Endothelial cell of hepatic sinusoid (primary cell): ENCODE data around the gene MPP3.

Experiments
- in situ Hi-C: cut with HindIII; loops from 2 replicates; pipeline ENCODE4 v1.10.0; 2017; ENCODE audit warnings: low sequenced_read_pairs

MPP3 gene

GRCh38 chr17:43779145-43780125 is 53.5 kb downstream of the MPP3 start:
- in situ Hi-C loops: no loop called here

- in situ Hi-C loops: no loop called here
These were observed 54.4 kb downstream of the MPP3 start, which contains the start of gene DUSP3 for GRCh38 chr17:43778337-43779144. DUSP3 (minus strand) TSS chr17:43778977; CDS start chr17:43778924, 53 bp downstream.

- in situ Hi-C loops: no loop called here
These were observed 58.4 kb downstream of the MPP3 start for GRCh38 chr17:43774304-43775250.

GRCh38 chr17:43772877-43773648 is 59.9 kb downstream of the MPP3 start:
- in situ Hi-C loops: no loop called here

- in situ Hi-C loops: no loop called here
These were observed 61.5 kb downstream of the MPP3 start for GRCh38 chr17:43771463-43771862.

GRCh38 chr17:43770957-43771356 is 62.0 kb downstream of the MPP3 start:
- in situ Hi-C loops: no loop called here

GRCh38 chr17:43769859-43770258 is 63.1 kb downstream of the MPP3 start:
- in situ Hi-C loops: loop anchor here (5.0 kb wide), 3 partner anchors 72 to 263 kb away; no protein-coding TSS in a partner anchor

GRCh38 chr17:43769426-43769825 is 63.5 kb downstream of the MPP3 start:
- in situ Hi-C loops: loop anchor here (5.0 kb wide), 3 partner anchors 73 to 262 kb away; no protein-coding TSS in a partner anchor

GRCh38 chr17:43768943-43769342 is 64.0 kb downstream of the MPP3 start:
- in situ Hi-C loops: loop anchor here (5.0 kb wide), 3 partner anchors 73 to 262 kb away; no protein-coding TSS in a partner anchor

GRCh38 chr17:43768382-43768781 is 64.6 kb downstream of the MPP3 start:
- in situ Hi-C loops: loop anchor here (5.0 kb wide), 3 partner anchors 74 to 261 kb away; no protein-coding TSS in a partner anchor

GRCh38 chr17:43767713-43768059 is 65.3 kb downstream of the MPP3 start:
- in situ Hi-C loops: loop anchor here (5.0 kb wide), 3 partner anchors 75 to 260 kb away; no protein-coding TSS in a partner anchor

GRCh38 chr17:43767053-43767712 is 65.8 kb downstream of the MPP3 start:
- in situ Hi-C loops: loop anchor here (5.0 kb wide), 3 partner anchors 75 to 260 kb away; no protein-coding TSS in a partner anchor

- in situ Hi-C loops: loop anchor here (5.0 kb wide), 3 partner anchors 76 to 259 kb away; no protein-coding TSS in a partner anchor
These were observed 66.4 kb downstream of the MPP3 start for GRCh38 chr17:43766413-43767052.

GRCh38 chr17:43760254-43760852 is 72.6 kb downstream of the MPP3 start:
- in situ Hi-C loops: no loop called here

GRCh38 chr17:43759836-43760235 is 73.1 kb downstream of the MPP3 start:
- in situ Hi-C loops: no loop called here

- in situ Hi-C loops: no loop called here
These were observed 74.3 kb downstream of the MPP3 start, which contains the start of gene SOST for GRCh38 chr17:43758497-43759174. SOST (minus strand) TSS chr17:43758791; CDS start chr17:43758741, 50 bp downstream.

GRCh38 chr17:43758086-43758485 is 74.9 kb downstream of the MPP3 start:
- in situ Hi-C loops: no loop called here
